Measurements from ENCODE around the gene GNG12. TPM values are rescaled to one million over a fixed set of nuclear protein-coding genes. Genes with fewer than 3 reads are reported as not detected.

The GNG12 gene
- total RNA-seq, 2 donors from 2014 or later = 77.1 to 131 TPM

DNA sequence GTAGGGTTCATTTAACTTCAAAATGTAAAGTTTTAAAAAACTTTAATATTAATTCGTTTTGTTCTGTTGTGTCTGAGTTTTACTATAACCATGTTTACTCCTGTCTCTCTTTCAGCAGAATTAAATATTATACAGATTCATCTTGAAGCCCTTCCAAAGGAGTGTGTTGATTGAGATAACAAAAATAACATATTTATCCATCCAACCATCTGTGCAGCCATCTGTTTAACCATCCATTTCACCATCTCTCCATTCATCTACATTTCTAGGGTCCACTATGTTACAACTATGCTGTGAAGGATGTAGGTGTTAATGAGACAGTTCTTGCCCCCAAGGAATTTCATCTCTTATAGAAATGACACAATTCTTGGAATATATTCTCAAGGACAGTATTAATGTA is 36.0 kb upstream of the GNG12 start:
- TF ChIP-seq CTCF (IDR thresholded peaks at IDR 0.05) = no peak
- H3K9ac ChIP-seq (ENCODE audit: low read depth in 2 of 2, low read length in 2 of 2) = no peak overlapping the region
- no peaks in the 10 kb centered on the region for H3K27me3 ChIP-seq
- H3K9me3 ChIP-seq = no peaks in the 10 kb centered on the region
- no peak overlapping the region for H3K4me3 ChIP-seq
- no peak overlapping the region for H3K27ac ChIP-seq
- no peaks in the 10 kb centered on the region for H3K4me1 ChIP-seq
- intact Hi-C loops (cut with DNase I) = no loop called here
- H3K36me3 ChIP-seq = no peaks in the 10 kb centered on the region
- no peak for DNase-seq

- Histone ChIP-seq H3K36me3 (no peaks in the 10 kb centered on the region), H3K4me1 (no peaks in the 10 kb centered on the region), H3K27ac (no peak overlapping the region), H3K9me3 (no peaks in the 10 kb centered on the region), H3K4me3 (no peak overlapping the region), H3K9ac (ENCODE audit: low read depth in 2 of 2, low read length in 2 of 2) (no peak overlapping the region), H3K27me3 (no peaks in the 10 kb centered on the region)
- intact Hi-C loops (cut with DNase I) = no loop called here
- no peak for DNase-seq
- no peak for TF ChIP-seq CTCF (IDR thresholded peaks at IDR 0.05)
Measured at GRCh38 chr1:67863637-67864036, 30.4 kb upstream of the GNG12 start.

GRCh38 chr1:67862685-67863084 is 29.4 kb upstream of the GNG12 start:
- no peak overlapping the region for H3K9ac ChIP-seq (ENCODE audit: low read depth in 2 of 2, low read length in 2 of 2)
- no peak overlapping the region for H3K4me3 ChIP-seq
- no peak for DNase-seq
- no peak for TF ChIP-seq CTCF (IDR thresholded peaks at IDR 0.05)
- no peak overlapping the region for H3K27ac ChIP-seq
- no peaks in the 10 kb centered on the region for H3K4me1 ChIP-seq
- no peaks in the 10 kb centered on the region for H3K9me3 ChIP-seq
- intact Hi-C loops (cut with DNase I) = no loop called here
- no peaks in the 10 kb centered on the region for H3K36me3 ChIP-seq
- no peaks in the 10 kb centered on the region for H3K27me3 ChIP-seq

DNA sequence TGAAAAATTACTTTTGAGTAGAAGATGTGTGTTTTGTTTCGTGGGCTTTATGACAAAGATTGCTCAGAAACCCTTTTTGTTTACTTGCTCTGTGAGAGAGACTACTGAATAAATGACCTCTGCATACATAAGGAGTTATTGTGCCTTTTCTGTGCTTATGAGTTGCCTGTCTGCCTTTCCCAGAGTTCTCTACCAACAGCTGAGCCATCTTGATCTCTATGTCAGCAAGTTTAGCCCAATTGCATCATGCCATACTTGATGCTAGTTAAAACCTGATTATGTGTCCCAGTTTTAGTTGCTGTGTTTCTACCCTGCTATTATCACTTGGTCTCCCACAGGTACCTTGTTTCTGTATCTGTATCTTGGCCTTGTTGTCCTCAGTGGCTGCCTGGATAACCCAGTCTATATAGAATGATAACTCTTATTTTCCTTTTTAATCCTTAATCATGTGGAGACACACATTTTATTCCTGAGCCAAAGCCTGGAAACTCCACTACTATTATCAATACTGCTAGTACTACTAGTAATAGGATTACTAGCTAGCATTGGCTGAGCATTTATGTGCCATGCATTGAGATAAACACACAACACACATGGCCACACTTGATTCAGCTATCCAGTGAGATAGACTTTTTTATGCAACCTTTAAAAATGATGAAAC is 28.7 kb upstream of the GNG12 start:
- no peak overlapping the region for H3K4me3 ChIP-seq
- intact Hi-C loops (cut with DNase I) = no loop called here
- H3K36me3 ChIP-seq = no peaks in the 10 kb centered on the region
- H3K27ac ChIP-seq = no peak overlapping the region
- TF ChIP-seq CTCF (IDR thresholded peaks at IDR 0.05) = no peak
- H3K9ac ChIP-seq (ENCODE audit: low read depth in 2 of 2, low read length in 2 of 2) = no peak overlapping the region
- no peaks in the 10 kb centered on the region for H3K9me3 ChIP-seq
- H3K27me3 ChIP-seq = no peaks in the 10 kb centered on the region
- no peaks in the 10 kb centered on the region for H3K4me1 ChIP-seq
- DNase-seq = no peak

DNA sequence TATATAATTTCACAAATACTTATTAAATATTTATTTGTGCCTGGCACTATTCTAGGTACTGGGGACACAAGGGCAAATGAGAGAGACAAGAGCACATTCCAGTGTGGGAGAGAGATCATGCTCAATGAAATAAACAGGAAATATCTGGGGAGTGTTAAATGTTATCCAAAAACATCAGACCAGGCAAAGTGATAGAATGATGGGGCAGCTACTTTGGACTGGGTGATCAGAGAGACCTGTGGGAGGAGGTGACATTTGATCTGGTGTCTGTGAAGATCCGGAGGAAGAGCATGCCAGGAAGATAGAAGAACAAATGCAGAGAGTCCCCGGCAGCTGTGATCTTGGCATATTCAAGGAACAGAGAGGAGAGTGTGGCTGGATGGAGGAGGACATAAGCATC is 27.5 kb upstream of the GNG12 start:
- H3K4me1 ChIP-seq = no peaks in the 10 kb centered on the region
- DNase-seq = no peak
- no peak overlapping the region for H3K9ac ChIP-seq (ENCODE audit: low read depth in 2 of 2, low read length in 2 of 2)
- H3K36me3 ChIP-seq = no peaks in the 10 kb centered on the region
- no peak for TF ChIP-seq CTCF (IDR thresholded peaks at IDR 0.05)
- no peaks in the 10 kb centered on the region for H3K27me3 ChIP-seq
- H3K4me3 ChIP-seq = no peak overlapping the region
- H3K9me3 ChIP-seq = no peaks in the 10 kb centered on the region
- H3K27ac ChIP-seq = no peak overlapping the region
- intact Hi-C loops (cut with DNase I) = no loop called here
